ENCODE results near the gene AADACL4. TPM values are rescaled to one million over a fixed set of nuclear protein-coding genes. Genes with fewer than 3 reads are reported as not detected.

Gene AADACL4
- total and polyA plus RNA-seq, 11 donors: not detected

- Histone ChIP-seq H3K27ac (no peak overlapping the region), H3K4me3 (no peak overlapping the region), H3K36me3 (no peaks in the 10 kb centered on the region), H3K4me1 (no peaks in the 10 kb centered on the region), H3K9me3 (no peaks in the 10 kb centered on the region), H3K27me3 (no peaks in the 10 kb centered on the region)
- 87 to 92% (median 89%) methylated on average over 7 of the region's 7 CpGs for WGBS, 4 donors
- intact Hi-C loops (cut with DNase I): no loop called here
- TF ChIP-seq POLR2A (IDR thresholded peaks at IDR 0.05) (no peak), CTCF (IDR thresholded peaks at IDR 0.05) (no peak)
- DNase-seq (no peak), ATAC-seq (no peak)
These were observed 4.9 kb downstream of the AADACL4 start for GRCh38 chr1:12648741-12649140.

DNA sequence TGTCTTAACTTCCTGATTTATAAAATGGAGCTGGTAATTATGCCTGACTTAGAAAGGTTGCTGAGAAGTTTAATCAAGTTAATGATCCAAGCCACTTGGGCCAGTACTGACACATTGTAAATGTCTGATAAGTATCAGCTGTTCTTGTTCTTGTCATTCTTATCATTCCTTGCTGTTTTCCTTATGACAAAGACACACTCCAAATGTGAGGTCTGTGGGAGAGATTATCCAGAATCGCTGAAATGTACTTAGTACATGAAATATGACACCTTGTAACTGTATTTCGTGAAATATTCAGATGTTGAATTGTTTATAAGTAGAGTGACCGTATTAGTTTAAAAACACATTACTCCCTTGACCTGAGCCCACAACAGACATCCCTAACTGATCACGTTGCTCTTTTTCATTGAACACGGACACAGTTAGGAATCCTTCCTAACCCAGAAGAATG, 6.1 kb downstream of the AADACL4 start:
- 40 to 63% (median 52%) methylated on average over 5 of the region's 5 CpGs for WGBS, 4 donors
- ATAC-seq (no peak), DNase-seq (no peak)
- H3K4me3 ChIP-seq: no peak overlapping the region
- H3K27ac ChIP-seq: no peak overlapping the region
- no peaks in the 10 kb centered on the region for H3K27me3 ChIP-seq
- TF ChIP-seq POLR2A (IDR thresholded peaks at IDR 0.05) (no peak), CTCF (IDR thresholded peaks at IDR 0.05) (no peak)
- intact Hi-C loops (cut with DNase I): loop anchor here in 1 of 10 donors (10.0 kb wide), 1 partner anchor 375 kb away; no protein-coding TSS in a partner anchor
- no peaks in the 10 kb centered on the region for H3K36me3 ChIP-seq
- H3K9me3 ChIP-seq: no peaks in the 10 kb centered on the region
- no peaks in the 10 kb centered on the region for H3K4me1 ChIP-seq

- no peak for ATAC-seq
- no peak for TF ChIP-seq CTCF (IDR thresholded peaks at IDR 0.05)
- TF ChIP-seq POLR2A (IDR thresholded peaks at IDR 0.05): no peak
- peaks cover 0 to 6% (median 1%) of the 10 kb centered on the region in 12 donors for H3K4me1 ChIP-seq
- no peaks in the 10 kb centered on the region for H3K9me3 ChIP-seq
- WGBS, 4 donors: 70 to 76% (median 73%) methylated on average over 4 of the region's 4 CpGs
- intact Hi-C loops (cut with DNase I): loop anchor here in 1 of 10 donors (10.0 kb wide), 1 partner anchor 379 kb away; no protein-coding TSS in a partner anchor
- no peaks in the 10 kb centered on the region for H3K36me3 ChIP-seq
- no peak for DNase-seq
- H3K27ac ChIP-seq: no peak overlapping the region
- H3K27me3 ChIP-seq: no peaks in the 10 kb centered on the region
- H3K4me3 ChIP-seq: no peak overlapping the region
These were observed 10.2 kb downstream of the AADACL4 start for GRCh38 chr1:12654004-12654567.

DNA sequence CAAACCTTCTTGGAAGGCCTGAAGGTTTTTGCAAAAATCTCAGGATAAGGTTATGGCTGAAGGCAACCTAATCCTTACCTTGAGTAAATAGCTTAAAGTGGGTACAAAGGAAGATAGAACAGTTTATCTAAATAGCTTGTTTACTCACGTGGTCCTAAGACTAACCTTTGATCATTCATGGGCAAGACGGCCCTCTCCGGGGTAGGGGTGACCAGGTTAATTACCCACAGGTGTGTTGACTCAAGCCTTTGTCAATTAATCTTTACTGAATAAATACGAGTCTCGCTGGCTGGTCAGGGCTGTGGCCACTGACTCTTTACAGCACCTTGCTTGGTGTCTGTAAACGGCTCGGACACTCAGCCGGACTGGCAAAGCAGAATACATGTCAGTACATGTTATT, 10.8 kb downstream of the AADACL4 start:
- Histone ChIP-seq H3K27ac (no peak overlapping the region), H3K4me3 (no peak overlapping the region), H3K27me3 (no peaks in the 10 kb centered on the region), H3K9me3 (no peaks in the 10 kb centered on the region), H3K4me1 (peaks cover 0 to 6% (median 1%) of the 10 kb centered on the region in 12 donors), H3K36me3 (no peaks in the 10 kb centered on the region)
- 95 to 96% (median 96%) methylated on average over 8 of the region's 8 CpGs for whole genome bisulfite sequencing, 4 donors
- TF ChIP-seq CTCF (IDR thresholded peaks at IDR 0.05): no peak
- TF ChIP-seq POLR2A (IDR thresholded peaks at IDR 0.05): no peak
- DNase-seq: no peak
- intact Hi-C loops (cut with DNase I): loop anchor here in 9 of 10 donors (5.0 to 10.0 kb wide), 5 partner anchors 337 to 382 kb away; no protein-coding TSS in a partner anchor
- no peak for ATAC-seq

Data from heart left ventricle (tissue), 16 donors.